Cerebellar nuclear complex (tissue), 1 donor: ENCODE data around the gene GPR35.

Experiments used
- DNase-seq, 2 experiments: peaks; one replicate each; lab custom pipeline; 2025; lab: John Stamatoyannopoulos, UW

The GPR35 gene

DNA sequence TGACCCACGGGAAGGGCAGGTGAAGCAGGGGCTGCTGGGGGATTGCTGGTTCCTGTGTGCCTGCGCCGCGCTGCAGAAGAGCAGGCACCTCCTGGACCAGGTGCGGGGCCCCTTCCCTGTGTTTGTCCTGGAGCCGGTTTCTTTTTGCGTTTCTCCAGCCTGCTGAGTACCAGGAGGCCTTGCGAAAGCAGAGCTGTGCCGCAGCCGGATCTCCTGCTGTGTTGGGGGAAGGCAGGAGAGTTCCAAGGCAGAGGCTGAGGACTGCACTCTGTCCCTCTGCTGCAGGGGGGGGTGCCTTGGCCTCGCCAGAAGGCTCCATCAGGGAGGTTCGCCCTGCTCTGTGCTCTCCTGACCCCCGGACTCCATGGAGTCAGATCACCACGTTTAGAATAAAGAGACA is 35.9 kb upstream of the GPR35 start:
- DNase-seq: no peak

DNA sequence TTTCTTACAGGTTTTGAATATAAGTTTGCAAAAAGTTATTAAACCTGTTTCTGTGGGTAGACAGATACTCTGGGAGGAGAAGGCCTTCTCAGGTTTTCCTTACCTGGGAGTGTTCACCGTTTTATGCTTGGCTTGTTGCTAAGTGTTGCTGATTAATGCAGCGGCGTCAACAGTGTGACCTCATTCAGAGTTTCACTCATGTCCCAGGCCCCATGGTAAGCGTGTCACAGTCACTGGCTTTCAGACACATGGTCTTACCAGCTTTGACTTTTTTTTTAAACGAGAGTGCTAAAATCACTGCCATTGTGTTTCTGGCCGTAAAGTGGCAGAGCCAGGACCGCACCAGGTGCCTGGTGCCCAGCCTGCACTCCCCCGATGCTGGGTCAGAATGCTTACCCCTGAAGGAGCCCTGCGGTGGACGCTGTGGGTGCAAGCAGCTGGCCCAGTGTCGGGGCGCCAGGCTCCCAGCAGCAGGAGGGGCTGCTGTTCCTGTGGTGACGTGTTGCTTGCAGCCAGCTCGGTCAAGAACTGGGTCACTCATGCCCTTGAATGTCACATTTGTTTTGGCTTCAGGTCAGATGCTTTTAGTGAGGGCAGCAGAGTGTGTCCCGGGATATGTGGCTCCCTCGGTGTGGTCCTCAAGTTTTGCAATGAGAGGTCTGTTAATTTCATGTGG is 35.3 kb upstream of the GPR35 start:
- no peak for DNase-seq

DNA sequence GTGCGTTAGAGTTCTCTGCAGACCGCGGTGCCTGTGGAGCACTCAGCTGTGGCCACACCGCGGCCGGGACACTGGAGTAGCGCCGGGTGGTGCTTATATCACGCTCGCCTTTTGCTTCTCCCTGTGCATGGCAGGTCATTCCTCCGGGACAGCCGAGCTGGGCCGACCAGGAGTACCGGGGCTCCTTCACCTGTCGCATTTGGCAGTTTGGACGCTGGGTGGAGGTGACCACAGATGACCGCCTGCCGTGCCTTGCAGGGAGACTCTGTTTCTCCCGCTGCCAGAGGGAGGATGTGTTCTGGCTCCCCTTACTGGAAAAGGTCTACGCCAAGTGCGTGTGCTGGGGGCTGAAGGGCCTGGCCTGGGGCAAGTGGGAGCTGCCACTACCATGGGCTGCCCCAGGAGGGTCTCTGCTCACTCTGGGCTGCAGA is 34.6 kb upstream of the GPR35 start:
- DNase-seq: no peak

- no peak for DNase-seq
Observed at GRCh38 chr2:240591226-240591625, 34.1 kb upstream of the GPR35 start.

- no peak for DNase-seq
Observed at GRCh38 chr2:240591784-240592183, 33.5 kb upstream of the GPR35 start.

DNA sequence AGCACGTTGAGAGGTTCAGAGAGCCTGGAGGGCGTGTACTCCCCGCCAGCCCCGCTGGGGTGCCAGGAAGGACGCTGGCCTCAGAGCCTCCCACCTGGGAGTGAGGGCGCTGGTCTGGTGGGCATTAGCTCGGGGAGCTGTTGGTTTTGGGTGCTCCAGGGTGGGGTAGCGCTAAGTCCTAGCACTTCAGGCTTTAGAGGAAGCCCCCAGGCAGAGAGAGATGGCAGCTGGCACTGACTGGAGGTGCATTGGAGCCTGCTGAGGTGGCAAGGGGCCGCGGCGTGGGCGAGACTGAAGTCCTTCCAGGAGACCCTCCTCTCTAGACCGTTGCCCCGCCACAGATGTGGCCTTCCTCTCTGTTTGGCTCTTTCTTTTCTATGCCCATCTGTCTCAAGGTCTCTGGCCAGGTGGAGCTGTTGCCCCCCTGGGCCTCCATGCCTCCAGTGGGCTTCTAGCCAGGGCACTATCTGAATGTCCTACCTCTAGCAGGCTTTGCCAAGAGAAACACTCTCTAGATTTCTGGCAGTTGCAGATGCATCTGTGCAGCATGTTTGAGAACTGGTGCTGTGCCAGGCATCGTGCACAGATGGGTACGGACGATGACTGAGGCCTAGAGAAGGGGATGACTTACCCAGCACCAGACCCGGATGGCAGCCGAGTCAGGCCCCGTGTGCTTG is 32.1 kb upstream of the GPR35 start:
- no peak for DNase-seq

DNA sequence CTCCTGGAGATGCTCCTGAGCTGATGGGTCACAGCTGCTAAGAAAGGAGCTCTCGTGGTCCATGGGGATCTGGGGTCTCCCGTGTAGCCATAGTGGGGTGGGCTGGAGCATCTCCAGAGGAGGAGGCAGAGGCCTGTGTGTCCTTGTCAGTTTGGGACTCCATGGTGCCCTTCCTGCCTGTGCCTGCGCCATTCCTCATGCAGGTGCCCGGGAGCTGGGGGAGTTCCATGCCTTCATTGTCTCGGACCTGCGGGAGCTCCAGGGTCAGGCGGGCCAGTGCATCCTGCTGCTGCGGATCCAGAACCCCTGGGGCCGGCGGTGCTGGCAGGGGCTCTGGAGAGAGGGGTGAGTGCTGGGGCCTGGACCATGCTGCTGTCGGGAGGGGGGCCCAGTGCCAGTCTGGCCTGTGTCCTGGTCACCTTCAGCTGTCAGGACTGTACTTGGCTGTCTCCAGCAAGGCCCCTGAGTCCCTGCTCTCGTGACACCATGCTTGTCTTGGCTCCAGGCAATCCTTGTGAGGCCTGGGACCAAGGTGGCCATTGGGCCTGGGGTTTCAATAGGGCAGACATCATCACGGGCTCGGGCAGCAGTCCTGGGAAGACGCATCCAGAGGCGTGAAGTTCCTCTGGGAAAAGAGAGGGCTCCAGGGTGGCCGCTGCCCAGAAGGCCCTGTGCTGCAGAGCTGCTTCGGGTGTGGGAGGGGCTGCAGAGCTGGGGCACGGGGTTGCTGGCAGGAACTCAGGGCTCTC is 31.4 kb upstream of the GPR35 start:
- DNase-seq: no peak

DNA sequence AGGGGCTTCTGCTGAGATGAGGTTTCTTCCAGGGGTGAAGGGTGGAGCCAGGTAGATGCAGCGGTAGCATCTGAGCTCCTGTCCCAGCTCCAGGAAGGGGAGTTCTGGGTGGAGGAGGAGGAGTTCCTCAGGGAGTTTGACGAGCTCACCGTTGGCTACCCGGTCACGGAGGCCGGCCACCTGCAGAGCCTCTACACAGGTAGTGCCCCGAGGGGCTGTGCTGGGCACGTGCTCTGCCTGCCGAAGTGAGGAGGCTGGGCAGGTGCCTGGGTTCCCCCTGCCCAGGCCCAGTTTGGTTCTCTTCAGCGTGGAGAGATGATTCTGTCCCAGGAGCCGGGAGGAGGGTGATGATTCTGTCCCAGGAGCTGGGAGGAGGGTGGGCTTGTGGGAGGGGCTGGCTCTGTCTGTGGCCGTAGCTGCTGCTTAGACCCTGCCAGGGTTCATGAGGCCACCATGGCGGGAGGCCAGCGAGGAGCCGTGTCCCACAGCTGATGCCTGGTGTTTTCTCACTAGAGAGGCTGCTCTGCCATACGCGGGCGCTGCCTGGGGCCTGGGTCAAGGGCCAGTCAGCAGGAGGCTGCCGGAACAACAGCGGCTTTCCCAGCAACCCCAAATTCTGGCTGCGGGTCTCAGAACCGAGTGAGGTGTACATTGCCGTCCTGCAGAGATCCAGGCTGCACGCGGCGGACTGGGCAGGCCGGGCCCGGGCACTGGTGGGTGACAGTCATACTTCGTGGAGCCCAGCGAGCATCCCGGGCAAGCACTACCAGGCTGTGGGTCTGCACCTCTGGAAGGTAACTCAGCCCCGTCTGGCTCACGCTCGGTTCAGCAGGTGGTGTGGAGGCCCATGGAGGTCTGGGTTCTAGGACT is 30.5 kb upstream of the GPR35 start:
- DNase-seq: no peak

DNA sequence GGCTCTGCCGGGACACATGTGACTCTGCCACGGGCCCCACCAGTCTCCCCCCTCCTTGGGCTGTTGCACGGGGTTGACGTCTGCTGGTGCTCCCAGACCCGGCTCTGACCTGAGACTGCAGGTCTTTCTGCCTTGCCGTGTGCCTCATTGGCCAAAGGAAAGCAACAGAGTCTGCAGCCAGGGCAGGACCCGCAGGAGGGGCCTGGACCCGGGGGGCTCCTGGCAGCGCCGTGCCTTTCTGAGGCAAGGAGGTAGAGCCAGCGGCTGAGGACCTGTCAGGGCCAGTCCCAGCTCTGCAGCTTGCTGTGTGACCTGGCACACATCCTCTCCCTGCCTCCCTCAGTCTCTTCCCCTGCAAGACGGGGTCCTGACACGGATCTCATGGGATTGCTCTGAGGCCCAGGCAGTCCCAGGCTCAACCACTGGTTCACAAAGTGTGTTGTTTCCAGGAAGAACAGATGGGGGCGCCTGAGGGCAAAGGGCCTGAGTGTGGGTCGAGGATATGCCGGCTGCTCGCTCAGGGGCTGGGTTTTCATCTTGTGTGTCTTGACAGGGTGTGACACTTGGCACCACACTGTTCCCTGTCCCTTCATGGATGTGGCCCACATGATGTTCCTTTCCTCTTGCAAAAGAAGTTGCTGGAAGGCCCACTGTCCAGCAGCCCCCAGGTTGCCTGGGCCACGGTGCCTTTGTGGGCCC is 29.8 kb upstream of the GPR35 start:
- no peak for DNase-seq

DNA sequence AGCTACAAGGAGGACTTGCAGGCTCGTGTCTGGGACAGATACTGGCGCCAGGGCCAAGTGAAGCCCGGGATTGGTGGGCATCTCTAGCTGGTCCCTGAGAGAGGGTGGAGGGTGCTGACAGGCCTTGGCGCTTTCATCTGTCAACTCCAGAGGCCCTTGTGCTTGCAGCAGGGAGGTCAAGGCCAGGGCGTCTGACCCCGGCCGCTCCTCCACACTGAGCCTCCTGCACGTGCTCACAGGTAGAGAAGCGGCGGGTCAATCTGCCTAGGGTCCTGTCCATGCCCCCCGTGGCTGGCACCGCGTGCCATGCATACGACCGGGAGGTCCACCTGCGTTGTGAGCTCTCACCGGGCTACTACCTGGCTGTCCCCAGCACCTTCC is 29.2 kb upstream of the GPR35 start:
- DNase-seq: no peak

DNA sequence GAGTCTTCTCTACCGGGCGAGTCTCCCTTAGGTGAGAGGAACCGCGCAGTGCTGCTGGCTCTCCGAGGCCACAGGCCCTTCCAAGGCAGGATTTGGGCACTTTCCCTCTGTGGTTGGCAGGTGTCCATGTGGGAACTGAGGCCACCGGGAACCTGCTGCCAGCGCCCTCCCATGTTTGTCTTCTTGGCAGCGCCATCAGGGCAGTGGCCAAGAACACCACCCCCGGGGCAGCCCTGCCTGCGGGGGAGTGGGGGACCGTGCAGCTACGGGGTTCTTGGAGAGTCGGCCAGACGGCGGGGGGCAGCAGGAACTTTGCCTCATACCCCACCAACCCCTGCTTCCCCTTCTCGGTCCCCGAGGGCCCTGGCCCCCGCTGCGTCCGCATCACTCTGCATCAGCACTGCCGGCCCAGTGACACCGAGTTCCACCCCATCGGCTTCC is 28.8 kb upstream of the GPR35 start:
- peak; percentile 77 to 86 for DNase-seq

DNA sequence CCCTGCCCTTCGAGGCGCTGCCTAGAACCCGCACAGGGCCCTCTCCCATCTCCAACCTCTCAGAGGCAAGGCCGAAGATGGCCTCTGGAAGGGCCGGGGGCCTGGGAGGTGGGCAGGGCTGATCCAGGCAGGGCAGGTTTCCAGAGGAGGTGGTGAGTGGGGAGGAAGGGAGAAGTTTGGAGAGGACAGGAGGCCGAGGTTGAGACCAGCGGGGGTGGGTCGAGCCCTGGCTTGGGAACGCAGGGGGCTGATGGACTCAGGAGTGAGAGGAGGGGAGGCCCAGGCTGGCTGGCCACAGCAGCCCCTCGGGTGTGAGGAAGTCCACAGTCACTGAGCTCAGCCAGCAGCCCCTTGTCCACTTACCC is 28.2 kb upstream of the GPR35 start:
- no peak for DNase-seq

GRCh38 chr2:240597419-240598181 is 27.7 kb upstream of the GPR35 start:
- DNase-seq: no peak

GRCh38 chr2:240598311-240598911 is 26.9 kb upstream of the GPR35 start:
- DNase-seq: no peak

- DNase-seq: no peak
Observed at GRCh38 chr2:240599141-240599583, 26.1 kb upstream of the GPR35 start.

GRCh38 chr2:240600451-240600961 is 24.8 kb upstream of the GPR35 start:
- DNase-seq: no peak

DNA sequence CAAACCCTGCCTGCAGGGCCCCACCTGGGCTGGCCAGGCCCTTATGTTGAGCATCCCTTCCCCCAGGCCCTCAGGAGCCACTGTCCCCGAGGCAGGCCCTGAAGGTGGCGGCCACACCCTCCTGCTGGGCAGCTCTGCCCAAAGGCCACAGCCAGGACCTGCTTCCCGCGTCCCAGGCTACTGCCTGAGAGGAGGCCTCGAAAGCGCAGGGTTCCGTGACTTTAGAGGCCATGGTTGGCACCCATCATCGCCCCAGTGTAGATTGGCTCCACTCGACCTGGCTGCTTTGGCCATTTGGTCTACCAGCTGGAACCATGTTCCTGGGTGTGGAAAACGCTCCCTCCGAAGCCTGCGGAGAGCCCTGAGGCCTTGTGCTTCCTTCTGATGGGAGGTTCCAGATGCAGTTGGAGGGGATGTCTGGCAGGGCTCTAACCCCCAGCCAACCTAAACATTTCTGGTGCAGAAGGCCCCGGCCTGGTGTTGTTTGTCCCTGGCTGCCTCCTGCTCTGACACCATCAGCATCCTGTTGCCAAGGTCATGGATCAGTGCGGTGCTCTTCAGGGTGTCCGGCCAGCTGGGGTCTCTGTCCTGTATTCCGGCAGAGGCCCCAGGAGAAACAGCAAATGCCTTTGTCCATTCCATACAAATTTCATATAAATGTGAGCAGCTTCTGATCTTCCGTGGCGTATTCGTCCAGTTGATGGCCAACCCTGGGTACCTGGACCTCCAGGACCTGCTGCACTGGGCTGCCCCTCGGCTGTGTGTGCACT is 24.0 kb upstream of the GPR35 start:
- no peak for DNase-seq

DNA sequence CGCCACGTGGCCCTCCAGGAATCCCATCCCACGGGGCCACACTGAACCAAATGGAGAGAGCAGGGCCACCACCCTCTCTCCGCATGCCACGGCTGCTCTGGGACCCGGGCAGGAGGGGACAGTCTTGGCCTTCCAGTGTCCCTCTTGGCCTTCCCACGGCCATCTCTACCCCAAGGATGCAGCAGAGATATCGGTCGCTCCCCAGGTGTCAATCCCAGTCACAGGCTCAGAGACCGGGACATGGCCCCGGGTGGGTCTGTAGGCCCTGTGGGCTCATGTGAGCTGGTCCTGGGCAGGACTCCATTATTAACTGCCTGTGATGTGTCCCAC is 23.5 kb upstream of the GPR35 start:
- DNase-seq: no peak

DNA sequence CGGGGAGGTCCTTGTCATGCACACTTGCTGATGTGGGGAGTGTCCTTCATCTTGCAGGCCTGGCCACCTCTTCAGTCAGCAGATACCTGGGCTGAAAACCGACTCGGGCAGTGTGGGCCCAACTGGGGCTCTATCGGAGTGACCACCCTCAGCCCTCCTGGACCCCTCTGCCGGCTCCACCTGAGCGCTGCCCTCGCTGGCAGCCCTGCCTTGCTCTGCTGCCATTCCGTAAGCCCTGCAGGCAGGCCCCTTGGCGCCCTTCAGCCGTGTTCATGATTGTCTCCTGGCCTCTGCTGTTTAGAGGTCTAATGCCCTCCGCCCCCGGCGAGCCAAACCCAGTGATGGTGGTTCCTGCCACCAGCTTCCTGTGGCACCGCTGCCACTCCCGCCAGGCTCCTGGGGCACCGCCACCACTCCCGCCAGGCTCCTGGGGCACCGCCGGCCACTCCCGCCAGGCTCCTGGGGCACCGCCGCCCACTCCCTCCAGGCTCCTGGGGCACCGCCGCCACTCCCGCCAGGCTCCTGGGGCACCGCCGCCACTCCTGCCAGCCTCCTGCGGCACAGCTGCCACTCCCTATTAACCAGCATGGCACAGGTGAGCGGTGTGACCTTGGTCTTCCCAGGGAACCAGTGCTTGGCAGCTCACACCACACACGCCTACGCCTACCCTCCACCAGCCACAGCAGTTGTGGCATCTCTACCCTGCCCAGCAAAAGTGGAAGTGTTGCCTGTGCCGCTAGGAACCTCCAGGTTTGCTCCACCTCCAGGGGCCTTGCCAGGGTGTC is 22.8 kb upstream of the GPR35 start:
- DNase-seq: no peak
